Measurements from ENCODE around the gene CHPF2. TPM values are rescaled to one million over a fixed set of nuclear protein-coding genes. Genes with fewer than 3 reads are reported as not detected.

The CHPF2 gene, protein sequence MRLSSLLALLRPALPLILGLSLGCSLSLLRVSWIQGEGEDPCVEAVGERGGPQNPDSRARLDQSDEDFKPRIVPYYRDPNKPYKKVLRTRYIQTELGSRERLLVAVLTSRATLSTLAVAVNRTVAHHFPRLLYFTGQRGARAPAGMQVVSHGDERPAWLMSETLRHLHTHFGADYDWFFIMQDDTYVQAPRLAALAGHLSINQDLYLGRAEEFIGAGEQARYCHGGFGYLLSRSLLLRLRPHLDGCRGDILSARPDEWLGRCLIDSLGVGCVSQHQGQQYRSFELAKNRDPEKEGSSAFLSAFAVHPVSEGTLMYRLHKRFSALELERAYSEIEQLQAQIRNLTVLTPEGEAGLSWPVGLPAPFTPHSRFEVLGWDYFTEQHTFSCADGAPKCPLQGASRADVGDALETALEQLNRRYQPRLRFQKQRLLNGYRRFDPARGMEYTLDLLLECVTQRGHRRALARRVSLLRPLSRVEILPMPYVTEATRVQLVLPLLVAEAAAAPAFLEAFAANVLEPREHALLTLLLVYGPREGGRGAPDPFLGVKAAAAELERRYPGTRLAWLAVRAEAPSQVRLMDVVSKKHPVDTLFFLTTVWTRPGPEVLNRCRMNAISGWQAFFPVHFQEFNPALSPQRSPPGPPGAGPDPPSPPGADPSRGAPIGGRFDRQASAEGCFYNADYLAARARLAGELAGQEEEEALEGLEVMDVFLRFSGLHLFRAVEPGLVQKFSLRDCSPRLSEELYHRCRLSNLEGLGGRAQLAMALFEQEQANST
- 10 to 100 TPM; 30.3 to 42.1 TPM for total RNA-seq

DNA sequence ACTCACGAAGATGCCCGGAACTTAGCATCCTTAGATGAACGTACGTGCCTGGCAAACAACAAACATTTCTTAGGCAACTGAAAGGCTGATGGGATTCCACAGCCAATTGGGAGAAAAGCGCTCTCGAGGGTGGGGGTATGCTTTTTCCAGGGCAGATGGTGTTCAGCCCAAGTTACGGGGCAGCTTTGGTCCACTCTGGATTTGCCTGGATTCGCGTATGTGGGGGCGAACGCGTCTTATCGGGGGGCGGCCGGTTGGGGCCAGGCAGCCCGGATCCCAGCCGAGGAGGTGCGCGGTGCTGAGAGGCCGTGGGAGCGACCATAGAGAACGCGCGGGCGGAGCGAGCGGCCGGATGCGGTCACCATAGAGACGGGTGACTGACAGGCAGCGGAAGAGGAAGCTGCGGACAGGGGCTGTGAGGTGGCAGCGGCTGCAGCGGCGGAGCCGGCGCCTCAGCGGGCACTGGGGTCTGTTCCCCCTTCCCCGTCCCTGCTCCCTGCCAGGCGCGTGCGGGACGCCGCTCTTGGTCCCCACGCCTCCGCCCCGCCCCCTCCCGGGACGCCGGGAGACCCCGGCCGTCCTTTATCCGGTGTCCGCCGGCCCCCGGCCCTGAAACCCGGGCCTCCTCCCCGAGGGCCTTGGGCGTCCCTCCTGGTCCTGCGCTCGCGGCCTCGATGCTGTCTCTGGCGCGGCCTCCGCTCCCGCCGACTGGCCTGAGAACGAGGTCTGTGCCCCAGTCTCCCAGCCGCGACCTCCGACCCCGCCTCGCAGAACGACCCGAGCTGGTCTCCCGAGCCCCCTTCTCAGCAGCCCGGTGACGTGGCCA lies at the start of gene CHPF2:
TSS of gene CHPF2 (plus strand) at position 393 of the 826 bp plus-strand sequence. CDS start 1,529 bp downstream, outside the sequence.
- Mint-ChIP-seq H3K36me3 (ENCODE audit: insufficient read depth in 2 of 2) (peaks cover 5 to 10% of the 10 kb centered on the region in 2 donors), H3K4me3 (peak within 1 kb of the TSS; percentile 100), H3K4me1 (ENCODE audit: low read depth) (peaks cover 38% of the 10 kb centered on the region), H3K9me3 (no peaks in the 10 kb centered on the region), H3K27me3 (ENCODE audit: low read depth) (no peaks in the 10 kb centered on the region), H3K27ac (peak within 1 kb of the TSS; percentile 99)
- ATAC-seq (replicated peaks in 1 of 2) (peak; percentile 94 to 96), DNase-seq (peak; percentile 94 to 96)

- Mint-ChIP-seq H3K36me3 (ENCODE audit: insufficient read depth in 2 of 2) (no peaks in the 10 kb centered on the region), H3K27me3 (ENCODE audit: low read depth) (no peaks in the 10 kb centered on the region), H3K9me3 (no peaks in the 10 kb centered on the region), H3K4me1 (ENCODE audit: low read depth) (no peaks in the 10 kb centered on the region), H3K27ac (no peak overlapping the region), H3K4me3 (no peak overlapping the region)
- no peak for DNase-seq
- ATAC-seq (replicated peaks in 1 of 2): no peak
Observed at GRCh38 chr7:151185762-151186639, 46.3 kb upstream of the CHPF2 start.

GRCh38 chr7:151186640-151187408 lies 45.5 kb upstream of the CHPF2 start, which contains the start of gene ASB10:
ASB10 (minus strand) TSS chr7:151187250; CDS start chr7:151187130, 120 bp downstream.
- Mint-ChIP-seq H3K9me3 (no peaks in the 10 kb centered on the region), H3K4me3 (no peak within 1 kb of the TSS), H3K27ac (no peak within 1 kb of the TSS), H3K4me1 (ENCODE audit: low read depth) (no peaks in the 10 kb centered on the region), H3K27me3 (ENCODE audit: low read depth) (no peaks in the 10 kb centered on the region), H3K36me3 (ENCODE audit: insufficient read depth in 2 of 2) (no peaks in the 10 kb centered on the region)
- DNase-seq: no peak
- ATAC-seq (replicated peaks in 1 of 2): no peak

GRCh38 chr7:151187409-151188251 lies 44.7 kb upstream of the CHPF2 start:
- ATAC-seq (replicated peaks in 1 of 2) (no peak), DNase-seq (no peak)
- Mint-ChIP-seq H3K36me3 (ENCODE audit: insufficient read depth in 2 of 2) (no peaks in the 10 kb centered on the region), H3K4me1 (ENCODE audit: low read depth) (no peaks in the 10 kb centered on the region), H3K27ac (no peak overlapping the region), H3K9me3 (no peaks in the 10 kb centered on the region), H3K27me3 (ENCODE audit: low read depth) (no peaks in the 10 kb centered on the region), H3K4me3 (no peak overlapping the region)

GRCh38 chr7:151188252-151188542 lies 44.1 kb upstream of the CHPF2 start:
- Mint-ChIP-seq H3K27me3 (ENCODE audit: low read depth) (no peaks in the 10 kb centered on the region), H3K27ac (no peak overlapping the region), H3K36me3 (ENCODE audit: insufficient read depth in 2 of 2) (no peaks in the 10 kb centered on the region), H3K4me1 (ENCODE audit: low read depth) (no peaks in the 10 kb centered on the region), H3K4me3 (no peak overlapping the region), H3K9me3 (no peaks in the 10 kb centered on the region)
- DNase-seq (no peak), ATAC-seq (replicated peaks in 1 of 2) (no peak)

- Mint-ChIP-seq H3K27ac (no peak overlapping the region), H3K36me3 (ENCODE audit: insufficient read depth in 2 of 2) (no peaks in the 10 kb centered on the region), H3K4me3 (no peak overlapping the region), H3K4me1 (ENCODE audit: low read depth) (no peaks in the 10 kb centered on the region), H3K9me3 (no peaks in the 10 kb centered on the region), H3K27me3 (ENCODE audit: low read depth) (no peaks in the 10 kb centered on the region)
- ATAC-seq (replicated peaks in 1 of 2): no peak
- DNase-seq: no peak
Observed at GRCh38 chr7:151189038-151189437, 43.2 kb upstream of the CHPF2 start.

DNA sequence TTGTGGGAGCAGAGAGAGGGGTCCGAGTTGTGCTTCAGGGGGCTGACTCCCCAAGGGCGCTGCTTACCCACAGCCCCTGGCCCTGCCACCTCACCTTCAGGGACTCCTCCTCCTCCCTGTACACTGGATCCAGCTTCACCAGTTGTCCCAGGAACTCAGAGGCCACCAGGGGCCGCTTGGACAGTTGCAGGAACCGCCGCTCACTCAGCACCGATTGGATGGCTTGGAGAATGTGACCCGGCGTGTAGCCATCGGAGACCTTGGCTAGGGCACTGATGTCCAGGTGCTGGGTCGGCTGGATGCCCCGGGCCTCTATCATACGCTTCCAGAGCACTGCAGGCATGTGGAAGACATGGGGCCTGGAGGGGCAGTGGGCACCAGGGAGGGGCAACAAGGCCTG lies 40.7 kb upstream of the CHPF2 start:
- H3K9me3 Mint-ChIP-seq: no peaks in the 10 kb centered on the region
- no peaks in the 10 kb centered on the region for H3K36me3 Mint-ChIP-seq (ENCODE audit: insufficient read depth in 2 of 2)
- no peak overlapping the region for H3K27ac Mint-ChIP-seq
- H3K27me3 Mint-ChIP-seq (ENCODE audit: low read depth): peaks cover 9% of the 10 kb centered on the region
- H3K4me1 Mint-ChIP-seq (ENCODE audit: low read depth): no peaks in the 10 kb centered on the region
- DNase-seq: no peak
- ATAC-seq (replicated peaks in 1 of 2): no peak
- H3K4me3 Mint-ChIP-seq: no peak overlapping the region

DNA sequence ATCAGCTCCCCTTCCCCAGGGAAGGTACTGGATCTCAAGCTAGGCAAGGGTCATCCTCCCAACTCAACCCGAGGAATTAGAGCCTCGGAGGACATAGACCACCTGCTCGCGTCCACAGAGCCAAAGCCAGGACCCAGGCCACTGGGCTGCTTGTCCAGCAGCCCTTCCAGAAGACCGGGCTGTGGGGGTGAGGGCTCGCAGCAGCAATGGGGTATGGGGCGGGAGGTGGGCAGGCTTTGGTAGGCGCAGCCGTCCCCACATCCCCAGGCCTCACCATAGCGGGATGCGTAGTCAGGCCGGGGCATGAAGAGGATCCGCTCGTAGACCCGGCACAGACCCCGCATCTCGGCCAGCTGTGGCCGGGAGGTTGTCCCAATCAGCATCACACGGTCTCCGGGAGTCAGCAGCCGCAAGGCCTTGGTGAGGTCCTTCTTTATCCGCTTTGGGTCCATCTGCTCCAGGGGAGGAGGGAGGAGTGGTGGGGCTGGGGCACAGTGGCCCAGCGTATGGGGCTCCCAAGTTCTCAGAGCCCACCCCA lies 40.2 kb upstream of the CHPF2 start:
- H3K36me3 Mint-ChIP-seq (ENCODE audit: insufficient read depth in 2 of 2): no peaks in the 10 kb centered on the region
- H3K4me1 Mint-ChIP-seq (ENCODE audit: low read depth): no peaks in the 10 kb centered on the region
- peaks cover 9% of the 10 kb centered on the region for H3K27me3 Mint-ChIP-seq (ENCODE audit: low read depth)
- no peaks in the 10 kb centered on the region for H3K9me3 Mint-ChIP-seq
- no peak for DNase-seq
- no peak overlapping the region for H3K4me3 Mint-ChIP-seq
- no peak for ATAC-seq (replicated peaks in 1 of 2)
- no peak overlapping the region for H3K27ac Mint-ChIP-seq

GRCh38 chr7:151193203-151193978 lies 38.9 kb upstream of the CHPF2 start:
- H3K36me3 Mint-ChIP-seq (ENCODE audit: insufficient read depth in 2 of 2): no peaks in the 10 kb centered on the region
- no peaks in the 10 kb centered on the region for H3K4me1 Mint-ChIP-seq (ENCODE audit: low read depth)
- H3K27me3 Mint-ChIP-seq (ENCODE audit: low read depth): peaks cover 9% of the 10 kb centered on the region
- H3K9me3 Mint-ChIP-seq: no peaks in the 10 kb centered on the region
- H3K4me3 Mint-ChIP-seq: no peak overlapping the region
- no peak for DNase-seq
- no peak for ATAC-seq (replicated peaks in 1 of 2)
- H3K27ac Mint-ChIP-seq: no peak overlapping the region

DNA sequence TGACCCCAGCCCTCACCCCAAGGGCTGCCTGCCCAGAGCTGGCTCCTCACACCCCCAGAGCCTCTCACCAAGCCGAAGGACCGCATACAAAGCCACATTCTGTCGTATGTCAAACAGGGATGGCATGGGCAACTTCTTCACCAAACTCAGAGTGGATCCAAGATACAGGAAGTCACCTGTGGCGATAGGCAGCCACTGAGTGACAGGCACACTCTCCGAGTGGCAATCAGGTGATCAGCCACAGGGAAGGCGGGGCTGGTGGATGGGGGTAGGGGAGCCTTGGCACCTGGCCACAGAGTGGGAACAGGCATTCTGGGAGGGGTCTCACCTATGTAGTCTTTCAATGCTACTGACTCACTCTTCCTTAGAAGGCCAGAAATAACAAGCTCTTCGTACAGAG lies 38.1 kb upstream of the CHPF2 start:
- DNase-seq (no peak), ATAC-seq (replicated peaks in 1 of 2) (no peak)
- H3K4me3 Mint-ChIP-seq: no peak overlapping the region
- H3K27me3 Mint-ChIP-seq (ENCODE audit: low read depth): peaks cover 9% of the 10 kb centered on the region
- H3K9me3 Mint-ChIP-seq: no peaks in the 10 kb centered on the region
- no peaks in the 10 kb centered on the region for H3K4me1 Mint-ChIP-seq (ENCODE audit: low read depth)
- H3K27ac Mint-ChIP-seq: no peak overlapping the region
- no peaks in the 10 kb centered on the region for H3K36me3 Mint-ChIP-seq (ENCODE audit: insufficient read depth in 2 of 2)
